PC-9 (cell line): ENCODE data around the gene ASB3.

Source experiments
- CTCF ChIP-seq: fragments of 200-600 bp; sonication (generic); conservative IDR thresholded peaks from 2 replicates; pipeline ENCODE4 v1.6.1; 2017; ENCODE audit warnings: mixed run types, antibody characterized with exemption, mild to moderate bottlenecking, moderate library complexity
- EZH2 ChIP-seq: fragments of 200-600 bp; sonication (generic); IDR thresholded peaks from 2 replicates; pipeline ENCODE4 v1.8.0; 2017; ENCODE audit warnings: antibody characterized with exemption, low read depth

- TF ChIP-seq CTCF (no peak), EZH2 (no peak)
Measured at GRCh38 chr2:53695575-53695974, 91.2 kb downstream of the ASB3 start.
